Esophagus squamous epithelium (tissue), 4 donors: Measurements from ENCODE around the gene SOSTDC1.

Experiments
- CTCF ChIP-seq, 6 experiments: fragments of 450-650 bp in 4 of 6; fragments of 200-600 bp in 2 of 6; sonication (generic) in 2 of 6; IDR thresholded peaks; one replicate each; pipeline ENCODE4 v1.5.1; 2016 to 2019; ENCODE audit warnings: antibody characterized with exemption in 6 of 6, mild to moderate bottlenecking in 4 of 6, moderate library complexity in 4 of 6
- POLR2A ChIP-seq, 4 donors: fragments of 450-650 bp; IDR thresholded peaks; one replicate each; pipeline ENCODE4 v1.6.1; 2017; ENCODE audit warnings: antibody characterized with exemption in 4 of 4, mild to moderate bottlenecking in 4 of 4, moderate library complexity in 3 of 4

- TF ChIP-seq CTCF (IDR thresholded peaks at IDR 0.05) (no peak), POLR2A (IDR thresholded peaks at IDR 0.05) (no peak)
Observed at GRCh38 chr7:16479591-16479990, 14.1 kb upstream of the SOSTDC1 start.
